Ascending aorta (tissue), 2 donors: ENCODE data around the gene RALGPS2. TPM values are rescaled to one million over a fixed set of nuclear protein-coding genes. Genes with fewer than 3 reads are reported as not detected.

Experiments
- DNase-seq, 2 donors: peaks; one replicate each; pipeline ENCODE4 v3.0.0-alpha.2; 2019; ENCODE audit warnings: low spot score in 2 of 2
- H3K27ac ChIP-seq, 2 donors: fragments of 200-600 bp; sonication (generic); one replicate each; pipeline ENCODE4 v1.5.1; 2016 to 2017; ENCODE audit warnings: mild to moderate bottlenecking in 1 of 2
- H3K27me3 ChIP-seq: fragments of 200-600 bp; sonication (generic); one replicate; pipeline ENCODE4 v1.5.1; 2017
- H3K36me3 ChIP-seq, 2 donors: fragments of 200-600 bp; sonication (generic); one replicate each; pipeline ENCODE4 v1.5.1; 2016
- H3K4me1 ChIP-seq, 2 donors: fragments of 200-600 bp; sonication (generic); one replicate each; pipeline ENCODE4 v1.5.1; 2016 to 2017; ENCODE audit warnings: mild to moderate bottlenecking in 1 of 2
- H3K4me3 ChIP-seq, 2 donors: fragments of 200-600 bp; sonication (generic); one replicate each; pipeline ENCODE4 v1.5.1; 2016 to 2017; ENCODE audit warnings: mild to moderate bottlenecking in 1 of 2
- H3K9me3 ChIP-seq, 2 donors: fragments of 200-600 bp; sonication (generic); one replicate each; pipeline ENCODE4 v1.5.1; 2016
- intact Hi-C: fragments of 100-400 bp; cut with DNase I; formaldehyde crosslinking; loops from one replicate; pipeline ENCODE4 v1.15.1; 2023
- total RNA-seq: library from RNA; depleted of rRNA; stranded (reverse); fragments of >200 nt; gene quantifications from one replicate; pipeline ENCODE4 v1.1.0, GENCODE V29; 2016
- TF ChIP-seq, protein P1 (sequence below), 3 experiments: fragments of 200-600 bp in 2 of 3; fragments of 450-650 bp in 1 of 3; sonication (generic) in 2 of 3; IDR thresholded peaks; one replicate each; pipeline ENCODE4 v1.5.1; 2016 to 2019; ENCODE audit warnings: antibody characterized with exemption in 3 of 3, mild to moderate bottlenecking in 1 of 3, moderate library complexity in 1 of 3

Gene RALGPS2
- total RNA-seq, 1 donor from 2014 or later, result 2.2 TPM

DNA sequence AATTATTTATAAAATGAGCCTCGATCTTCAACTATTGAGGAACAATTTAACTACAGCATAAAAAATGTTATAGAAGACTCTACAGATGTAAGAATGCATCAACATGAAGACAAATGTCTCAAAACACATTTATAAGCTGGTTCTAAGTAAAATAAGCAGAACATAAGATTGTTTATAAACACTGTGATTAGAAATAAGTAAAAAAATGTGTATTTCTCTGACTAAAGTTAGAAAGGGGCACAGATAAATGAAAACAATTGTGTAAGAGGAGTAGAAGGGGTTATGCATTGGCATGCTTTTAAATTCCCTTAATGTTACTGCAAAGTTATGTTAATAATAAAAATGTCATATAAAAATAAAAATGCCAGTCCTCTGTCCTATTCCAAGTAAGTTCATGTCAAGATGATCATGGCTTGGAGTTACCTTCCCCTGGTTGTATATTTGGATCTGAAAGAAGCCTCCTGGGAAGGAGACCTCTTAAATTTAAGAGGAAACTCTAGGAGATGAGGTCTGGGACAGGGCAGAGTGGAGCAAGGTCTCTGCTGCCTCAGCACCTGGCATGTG lies 230.4 kb downstream of the RALGPS2 start:
- peaks cover 0 to 8% of the 10 kb centered on the region in 2 donors for H3K4me1 ChIP-seq
- H3K27ac ChIP-seq, result no peak overlapping the region
- H3K36me3 ChIP-seq, result no peaks in the 10 kb centered on the region
- DNase-seq, result no peak
- no peaks in the 10 kb centered on the region for H3K27me3 ChIP-seq
- intact Hi-C loops, result no loop called here
- TF ChIP-seq, protein P1, sequence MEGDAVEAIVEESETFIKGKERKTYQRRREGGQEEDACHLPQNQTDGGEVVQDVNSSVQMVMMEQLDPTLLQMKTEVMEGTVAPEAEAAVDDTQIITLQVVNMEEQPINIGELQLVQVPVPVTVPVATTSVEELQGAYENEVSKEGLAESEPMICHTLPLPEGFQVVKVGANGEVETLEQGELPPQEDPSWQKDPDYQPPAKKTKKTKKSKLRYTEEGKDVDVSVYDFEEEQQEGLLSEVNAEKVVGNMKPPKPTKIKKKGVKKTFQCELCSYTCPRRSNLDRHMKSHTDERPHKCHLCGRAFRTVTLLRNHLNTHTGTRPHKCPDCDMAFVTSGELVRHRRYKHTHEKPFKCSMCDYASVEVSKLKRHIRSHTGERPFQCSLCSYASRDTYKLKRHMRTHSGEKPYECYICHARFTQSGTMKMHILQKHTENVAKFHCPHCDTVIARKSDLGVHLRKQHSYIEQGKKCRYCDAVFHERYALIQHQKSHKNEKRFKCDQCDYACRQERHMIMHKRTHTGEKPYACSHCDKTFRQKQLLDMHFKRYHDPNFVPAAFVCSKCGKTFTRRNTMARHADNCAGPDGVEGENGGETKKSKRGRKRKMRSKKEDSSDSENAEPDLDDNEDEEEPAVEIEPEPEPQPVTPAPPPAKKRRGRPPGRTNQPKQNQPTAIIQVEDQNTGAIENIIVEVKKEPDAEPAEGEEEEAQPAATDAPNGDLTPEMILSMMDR (IDR thresholded peaks at IDR 0.05), result no peak
- H3K9me3 ChIP-seq, result no peaks in the 10 kb centered on the region
- H3K4me3 ChIP-seq, result no peak overlapping the region

DNA sequence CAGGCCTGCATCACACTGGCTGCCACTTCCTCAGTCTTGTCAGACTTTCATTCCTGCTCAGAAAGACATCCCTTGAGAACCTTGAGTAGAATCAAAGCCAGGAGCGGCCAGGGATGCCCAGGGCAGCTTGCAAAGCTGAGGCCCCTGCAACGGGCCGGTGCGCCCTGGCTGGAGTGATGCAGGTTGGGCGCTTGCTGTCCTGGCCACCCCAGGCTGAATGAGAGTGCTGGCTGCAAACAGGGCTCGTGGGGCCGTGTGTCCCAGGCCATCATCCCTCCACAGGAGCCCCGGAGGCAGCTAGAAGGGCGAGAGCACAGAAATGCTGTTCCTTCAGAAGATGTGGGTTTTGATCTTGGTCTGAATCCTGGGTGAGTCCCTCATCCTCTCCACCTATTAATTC lies 233.4 kb downstream of the RALGPS2 start:
- H3K4me1 ChIP-seq, result peaks cover 0 to 7% of the 10 kb centered on the region in 2 donors
- TF ChIP-seq, protein P1 (IDR thresholded peaks at IDR 0.05), result no peak
- intact Hi-C loops, result no loop called here

DNA sequence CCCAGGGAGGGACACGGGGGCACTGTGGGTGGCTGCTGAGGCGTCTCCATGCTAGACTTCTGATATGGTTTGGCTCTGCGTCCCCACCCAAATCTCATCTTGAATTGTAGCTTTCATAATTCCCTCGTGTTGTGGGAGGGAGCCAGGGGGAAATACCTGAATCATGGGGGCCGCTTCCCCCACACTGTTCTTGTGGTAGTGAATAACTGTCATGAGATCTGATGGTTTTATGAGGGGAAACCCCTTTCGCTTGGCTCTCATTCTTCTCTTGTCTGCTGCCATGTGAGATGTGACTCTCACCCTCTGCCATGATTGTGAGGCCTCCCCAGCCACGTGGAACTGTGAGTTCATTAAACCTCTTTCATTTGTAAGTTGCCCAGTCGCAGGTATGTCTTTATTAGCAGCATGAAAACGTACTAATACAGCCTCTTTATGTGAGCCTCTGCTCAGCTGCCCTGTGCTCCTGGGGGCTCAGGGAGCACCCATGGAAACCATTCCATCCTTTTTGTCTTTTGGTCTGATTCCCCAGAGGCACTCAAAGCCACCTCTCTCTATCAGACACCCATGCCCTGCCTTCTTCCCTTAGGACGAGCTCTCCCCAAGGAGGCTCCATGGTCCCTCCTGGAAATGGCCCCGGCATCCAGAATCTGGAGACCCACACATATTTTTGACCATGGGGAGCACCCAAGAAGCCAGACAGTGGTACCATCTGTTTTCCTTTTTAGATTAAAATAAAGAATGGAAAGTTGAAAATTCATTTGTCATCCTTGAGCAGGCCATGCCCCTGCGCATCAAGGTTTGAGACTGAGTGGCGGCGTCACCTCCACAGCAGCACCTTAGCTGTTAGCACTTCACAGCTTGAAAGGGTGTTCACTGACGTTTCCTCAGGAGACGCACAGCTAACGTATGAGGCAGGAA lies 234.8 kb downstream of the RALGPS2 start:
- Histone ChIP-seq H3K27ac (no peak overlapping the region), H3K27me3 (no peaks in the 10 kb centered on the region), H3K36me3 (no peaks in the 10 kb centered on the region), H3K9me3 (no peaks in the 10 kb centered on the region), H3K4me1 (peaks cover 0 to 4% of the 10 kb centered on the region in 2 donors), H3K4me3 (no peak overlapping the region)
- TF ChIP-seq, protein P1 (IDR thresholded peaks at IDR 0.05), result no peak
- intact Hi-C loops, result no loop called here
- DNase-seq, result no peak

More for the DNA sequence above, 233.4 kb downstream of the RALGPS2 start:
- Histone ChIP-seq H3K36me3 (no peaks in the 10 kb centered on the region), H3K27ac (no peak overlapping the region), H3K4me3 (no peak overlapping the region), H3K9me3 (no peaks in the 10 kb centered on the region), H3K27me3 (no peaks in the 10 kb centered on the region)
- no peak for DNase-seq

DNA sequence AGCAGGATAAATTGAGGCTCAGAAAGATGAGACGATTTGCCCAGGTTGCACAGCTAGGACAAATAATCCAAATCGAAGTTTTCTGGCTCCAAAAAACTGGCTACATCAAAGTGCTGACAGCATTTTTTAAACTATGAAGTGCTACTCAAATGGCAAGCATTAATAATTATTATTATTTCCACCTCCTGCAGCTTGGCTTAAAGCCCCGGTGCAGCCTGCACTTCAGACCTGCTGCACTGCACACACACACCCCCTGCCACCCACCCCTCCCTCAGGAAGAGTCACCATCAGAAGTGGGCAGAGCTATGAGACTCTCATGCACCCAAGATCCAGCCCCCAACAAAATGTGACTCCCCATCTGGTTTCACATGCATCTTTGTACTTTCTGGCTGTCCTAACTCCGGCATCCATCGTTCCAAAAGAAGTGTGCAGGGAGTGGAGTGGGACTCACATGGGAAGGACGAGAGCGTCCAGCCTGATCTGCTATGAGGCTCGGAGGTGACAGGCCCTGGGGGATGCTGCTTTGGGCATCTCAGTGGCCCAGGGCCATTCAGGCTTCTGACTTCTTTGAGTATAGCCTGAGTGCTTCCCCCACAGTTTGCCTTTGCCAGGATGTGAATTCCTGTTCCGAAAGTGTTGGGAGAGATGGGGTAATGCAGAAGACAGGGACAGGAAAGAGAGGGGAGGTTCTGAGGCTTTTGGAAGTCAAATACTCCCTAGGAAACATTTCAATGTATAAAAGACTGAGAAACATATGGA lies 235.6 kb downstream of the RALGPS2 start:
- intact Hi-C loops, result no loop called here
- DNase-seq, result no peak

DNA sequence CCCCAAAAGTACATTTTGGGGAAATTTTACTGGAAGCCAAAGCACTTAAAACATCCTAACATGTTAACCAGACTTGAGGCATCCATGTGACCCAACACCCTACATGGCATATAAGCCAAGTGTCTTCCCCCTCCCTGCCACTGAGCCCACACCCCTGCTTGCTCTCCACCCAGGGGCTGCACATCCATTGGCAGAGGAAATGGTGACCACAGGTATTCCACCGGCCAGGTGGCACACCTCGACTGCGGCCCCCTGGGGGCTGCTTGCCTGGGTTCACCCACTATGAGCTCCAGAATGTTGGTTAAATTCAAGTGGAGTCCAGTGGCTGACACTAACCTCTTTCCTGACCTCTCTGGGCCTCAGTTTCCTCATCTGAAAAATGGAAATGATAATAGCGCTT lies 236.3 kb downstream of the RALGPS2 start:
- H3K9me3 ChIP-seq, result no peaks in the 10 kb centered on the region
- H3K4me3 ChIP-seq, result no peak overlapping the region
- TF ChIP-seq, protein P1 (IDR thresholded peaks at IDR 0.05), result no peak
- H3K36me3 ChIP-seq, result no peaks in the 10 kb centered on the region
- intact Hi-C loops, result no loop called here
- DNase-seq, result no peak
- no peaks in the 10 kb centered on the region for H3K27me3 ChIP-seq
- peaks cover 0 to 4% of the 10 kb centered on the region in 2 donors for H3K4me1 ChIP-seq
- no peak overlapping the region for H3K27ac ChIP-seq

More for the DNA sequence above, 235.6 kb downstream of the RALGPS2 start:
- Histone ChIP-seq H3K4me3 (no peak overlapping the region), H3K9me3 (no peaks in the 10 kb centered on the region), H3K4me1 (peaks cover 0 to 4% of the 10 kb centered on the region in 2 donors), H3K27me3 (no peaks in the 10 kb centered on the region), H3K36me3 (no peaks in the 10 kb centered on the region), H3K27ac (no peak overlapping the region)
- TF ChIP-seq, protein P1 (IDR thresholded peaks at IDR 0.05), result no peak
